ENCODE results near the gene DENND4B.

DENND4B gene

DNA sequence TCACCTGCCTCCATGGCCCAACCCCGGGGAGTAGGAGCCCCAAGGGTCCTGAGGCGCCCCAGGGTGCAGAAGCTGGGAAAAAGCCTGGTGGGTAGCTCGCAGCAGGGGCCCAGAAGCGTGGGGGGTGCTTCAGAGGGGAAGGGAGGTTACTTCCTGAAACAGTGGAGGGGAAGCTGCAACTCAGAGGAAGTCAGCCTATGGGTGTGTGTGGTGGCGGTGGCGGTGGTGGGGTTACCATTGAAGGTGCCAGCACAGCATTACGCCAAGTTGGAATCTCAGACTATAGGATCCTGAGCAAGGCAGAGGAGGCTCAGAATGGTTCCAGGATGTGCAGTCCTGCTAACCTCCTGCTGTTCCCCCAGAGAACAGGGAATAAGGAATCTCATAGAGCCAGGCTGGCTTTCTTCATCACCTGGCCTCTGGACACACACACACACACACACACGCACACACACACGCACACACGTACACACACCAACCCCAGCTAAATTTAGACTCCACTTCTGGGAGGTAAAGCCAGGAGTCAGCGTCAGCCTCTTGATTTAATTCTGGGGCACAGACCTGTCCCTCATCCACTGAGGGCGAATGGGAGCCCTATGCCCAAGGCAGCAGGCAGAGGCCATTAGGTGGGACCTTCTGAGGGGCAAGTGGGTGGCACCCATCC, 1.3 kb downstream of the DENND4B start:
- no peak for DNase-seq

DNA sequence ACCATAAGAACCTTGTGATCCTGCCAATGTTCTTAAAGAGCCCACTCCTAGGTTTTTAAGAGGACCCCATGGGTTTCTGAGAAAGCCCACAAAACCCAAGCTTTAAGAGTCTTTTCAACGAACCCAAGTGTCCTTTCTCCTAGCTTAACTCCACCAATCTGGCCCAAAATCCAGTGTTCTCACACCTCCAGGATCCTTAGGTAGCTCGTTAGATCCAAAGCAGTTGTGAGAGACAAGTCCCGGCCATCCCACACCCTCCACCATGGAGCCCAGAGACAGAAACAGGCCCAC, 1.7 kb downstream of the DENND4B start:
- no peak for DNase-seq

DNA sequence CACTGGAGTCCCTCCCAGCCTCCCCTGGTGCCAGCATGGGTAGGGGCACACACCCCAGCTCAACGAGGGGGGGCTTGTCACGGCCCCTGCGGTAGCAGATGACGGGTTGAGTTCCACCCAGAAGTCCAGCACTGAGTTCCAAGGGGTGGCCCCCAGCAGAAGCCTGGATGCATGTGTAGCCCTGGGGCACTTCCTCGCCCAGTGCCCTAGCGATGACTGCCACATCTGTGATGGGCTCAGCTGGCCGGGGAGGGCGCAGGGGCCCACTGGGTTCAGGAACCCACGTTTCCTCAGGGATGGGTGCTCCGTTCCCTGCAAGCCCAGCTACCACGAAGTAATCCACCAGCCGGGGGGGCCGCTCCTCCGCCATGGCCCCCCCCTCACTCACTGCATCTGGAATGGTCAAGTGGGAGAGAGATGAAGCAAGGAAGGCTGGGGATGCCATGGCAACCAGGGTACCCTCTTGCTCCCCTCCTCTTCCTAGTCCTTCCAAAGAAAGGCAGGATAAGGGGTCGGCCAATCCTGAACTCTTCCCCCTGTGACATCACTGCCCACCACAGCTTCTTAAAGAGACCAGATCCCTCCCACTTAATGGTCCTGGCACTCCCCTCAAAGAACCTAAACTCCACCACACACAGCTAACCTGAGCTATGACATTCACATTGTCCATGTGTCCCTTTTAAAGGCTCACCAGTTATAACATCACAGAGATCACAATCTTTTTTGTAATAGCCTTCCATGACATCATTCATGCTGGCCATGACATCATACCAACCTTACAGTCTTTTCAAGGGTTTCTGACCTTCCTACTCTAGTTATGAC, 2.3 kb downstream of the DENND4B start:
- DNase-seq: no peak

DNA sequence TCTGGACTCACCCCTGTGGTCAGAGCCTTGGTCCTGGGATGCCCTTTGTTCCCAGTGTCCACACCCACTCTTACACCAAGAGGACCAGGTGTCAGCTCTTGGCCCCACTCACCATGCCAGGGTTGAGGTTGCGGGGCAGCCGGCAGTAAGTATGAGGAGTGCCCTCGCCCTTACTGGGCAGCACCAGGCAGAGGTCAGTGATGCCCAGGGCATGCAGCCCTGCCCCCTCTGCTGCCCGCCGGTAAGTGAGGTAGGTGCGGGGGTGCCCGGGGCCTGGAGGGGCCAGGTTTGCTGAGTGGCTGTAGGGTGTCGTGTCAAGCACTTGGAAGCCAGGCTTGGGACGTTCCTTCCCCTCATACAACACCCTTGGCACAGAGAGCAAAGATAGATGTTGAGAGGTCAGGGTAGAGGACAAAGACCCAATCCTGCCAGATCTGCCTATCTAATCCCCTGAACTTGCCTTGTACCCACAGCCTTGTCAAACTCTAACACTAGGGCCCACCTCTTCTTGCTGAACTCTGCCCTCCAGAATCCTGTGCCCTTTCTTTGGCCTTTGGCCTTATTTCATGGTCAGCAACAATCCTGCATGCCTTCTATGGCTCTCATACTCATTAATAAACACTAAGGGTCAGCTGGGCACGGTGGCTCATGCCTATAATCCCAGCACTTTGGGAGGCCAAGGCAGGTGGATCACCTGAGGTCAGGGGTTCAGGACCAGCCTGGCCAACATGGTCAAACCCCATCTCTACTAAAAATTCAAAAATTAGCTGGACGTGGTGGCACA, 3.6 kb downstream of the DENND4B start:
- DNase-seq: no peak

DNA sequence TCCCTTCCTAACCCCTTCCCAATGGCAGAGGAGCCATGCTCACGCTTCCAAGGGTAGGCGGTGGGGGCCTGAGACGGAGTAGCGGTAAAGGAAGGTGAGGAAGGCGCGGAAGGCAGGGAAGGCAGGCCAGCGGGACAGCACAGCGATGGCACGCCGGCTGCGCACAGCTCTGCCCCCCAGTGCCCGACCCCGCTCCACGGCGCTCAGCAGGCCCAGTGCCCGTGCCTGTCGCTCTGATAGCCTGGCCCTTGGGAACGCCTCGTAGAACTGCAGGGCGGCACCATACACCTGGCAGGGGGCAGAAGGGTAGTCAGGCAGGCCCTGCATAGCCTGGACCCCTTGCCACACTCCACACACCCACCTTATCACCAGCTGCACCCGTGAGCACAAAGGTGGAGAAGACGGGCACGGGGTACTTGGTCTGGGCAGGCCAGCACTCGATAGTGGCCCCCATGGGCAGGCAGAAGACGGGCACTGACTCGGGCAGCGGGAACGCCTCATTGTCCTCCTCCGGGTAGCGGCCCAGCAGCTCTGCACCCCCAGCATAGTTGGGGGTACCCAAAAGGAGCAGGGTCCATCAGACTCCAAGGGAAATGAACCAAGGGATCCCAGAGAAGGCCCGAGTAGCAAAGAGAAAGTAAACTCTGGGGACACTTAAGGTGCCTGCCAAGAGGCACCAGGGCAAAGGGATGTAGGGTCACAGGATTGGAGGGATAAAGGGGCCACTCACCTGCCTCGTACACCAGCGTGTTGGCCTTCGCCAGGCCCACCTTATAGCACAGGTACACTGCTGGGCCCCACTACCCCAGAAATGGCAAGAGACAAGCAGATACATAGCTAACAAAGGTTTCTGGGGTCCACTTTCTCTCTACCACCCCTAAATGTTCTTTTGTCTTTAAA, 4.4 kb downstream of the DENND4B start:
- no peak for DNase-seq

DNA sequence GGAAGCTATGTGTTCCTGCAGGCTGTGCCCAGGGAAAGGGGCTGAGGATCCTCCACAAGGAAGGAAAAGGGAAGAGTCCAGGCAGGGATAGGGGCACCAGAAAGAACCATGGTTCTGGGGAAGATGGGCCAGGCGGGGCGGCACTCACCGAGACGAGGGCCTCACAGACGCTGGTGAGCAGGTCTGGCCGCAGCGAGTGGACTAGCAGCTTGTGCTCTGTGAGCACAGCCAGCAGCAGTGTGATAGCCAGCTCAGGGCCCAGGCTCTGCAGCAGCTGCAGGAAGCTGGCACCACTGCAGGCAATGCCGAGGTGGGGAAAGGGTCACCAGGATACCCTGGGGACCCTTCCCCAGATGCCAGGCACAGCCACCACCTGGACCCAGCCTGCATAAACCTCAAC, 5.8 kb downstream of the DENND4B start:
- DNase-seq: no peak

DNA sequence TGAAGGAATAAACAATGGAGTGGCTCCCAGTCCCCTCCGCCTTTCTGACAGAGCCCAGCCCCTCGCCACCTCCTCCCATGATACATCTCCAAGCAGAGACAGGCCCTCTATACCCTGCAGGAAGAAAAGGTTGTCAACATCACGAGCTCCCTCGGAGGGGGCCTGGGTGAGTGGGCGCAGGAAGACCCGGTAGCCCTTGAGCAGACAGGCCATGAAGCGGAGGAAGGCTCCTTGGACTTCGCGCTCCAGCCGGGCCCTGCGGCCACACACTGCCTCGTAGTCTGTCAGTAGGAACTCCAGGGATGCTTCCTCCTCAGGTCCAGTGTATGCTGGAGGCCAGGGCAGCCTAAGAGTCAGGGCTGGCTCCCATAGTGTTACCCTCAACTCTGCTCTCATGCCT, 7.0 kb downstream of the DENND4B start:
- no peak for DNase-seq

DNA sequence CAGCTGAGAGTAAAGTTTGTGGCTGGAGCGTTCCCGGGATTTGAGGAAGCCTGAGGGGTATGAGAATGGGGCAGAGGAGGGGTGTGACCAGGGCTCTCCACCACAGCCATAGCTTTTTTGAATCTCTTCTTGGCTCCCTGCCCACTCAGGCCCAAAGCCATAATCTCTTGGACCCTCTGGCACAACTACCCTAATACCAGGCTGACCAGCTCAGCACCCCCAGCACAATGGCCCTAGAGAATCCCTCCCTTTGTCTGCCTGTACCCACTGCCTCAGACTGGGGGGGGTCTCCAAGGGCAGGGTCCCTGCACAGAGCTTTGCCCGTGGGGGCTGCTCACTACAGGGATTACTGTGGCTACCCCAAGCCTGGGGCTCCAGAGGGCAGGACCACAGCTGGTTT, 7.5 kb downstream of the DENND4B start:
- DNase-seq: no peak

DNA sequence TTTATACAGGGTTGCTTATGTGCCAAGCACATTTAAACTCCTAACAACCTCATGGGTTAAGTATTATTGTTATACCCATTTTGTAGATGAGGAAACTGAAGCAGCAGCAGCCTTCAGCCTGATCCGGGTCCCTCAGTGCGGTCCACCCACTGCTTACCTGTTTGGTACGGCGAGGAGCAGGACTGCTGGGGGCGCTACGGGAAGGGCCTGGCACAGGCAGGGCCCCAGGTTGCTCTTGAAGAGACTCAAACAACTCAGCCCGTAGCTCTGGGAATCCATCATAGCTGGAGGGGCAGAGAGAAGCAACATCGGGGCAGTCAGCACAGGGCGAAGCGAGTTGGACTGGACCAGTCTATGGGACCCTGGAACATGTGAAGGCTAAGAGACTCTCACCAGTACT, 9.2 kb downstream of the DENND4B start:
- DNase-seq: no peak

DNA sequence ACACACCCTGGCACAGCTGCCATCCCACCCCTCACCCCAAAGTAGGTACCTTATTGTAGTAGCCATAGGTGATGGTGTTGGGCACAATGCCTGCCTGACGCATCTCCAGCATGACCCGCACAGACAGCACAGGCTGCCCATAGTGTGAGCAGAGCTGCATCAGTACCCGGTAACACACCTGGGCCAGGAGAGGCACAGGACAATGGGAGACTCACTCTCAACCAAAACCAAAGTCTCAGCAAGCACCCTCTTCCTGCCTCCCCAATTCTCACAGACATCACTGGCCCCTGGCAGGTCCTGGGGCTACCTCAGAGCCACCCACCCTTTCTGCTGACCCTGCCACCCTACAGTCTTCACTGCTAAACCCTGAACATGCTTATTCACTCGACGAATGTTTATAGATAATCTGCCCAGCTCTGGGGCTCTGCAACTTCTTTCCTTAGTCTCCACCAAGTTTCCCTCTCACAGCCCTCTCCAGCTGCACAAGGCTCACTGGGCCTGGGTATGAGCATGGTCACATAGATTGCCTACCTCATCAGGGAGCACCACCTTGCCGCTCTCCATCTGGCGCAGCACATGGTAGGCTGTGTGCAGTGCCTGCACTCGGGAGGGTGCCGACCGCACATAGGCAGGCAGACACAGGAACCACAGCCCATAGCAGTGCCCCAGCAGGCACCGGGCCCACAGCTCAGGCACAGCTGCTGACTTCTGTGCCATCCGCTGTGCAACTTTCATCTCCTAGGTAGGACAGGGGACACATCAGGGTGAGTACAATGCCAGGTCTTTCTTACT, 10.3 kb downstream of the DENND4B start:
- DNase-seq: no peak

DNA sequence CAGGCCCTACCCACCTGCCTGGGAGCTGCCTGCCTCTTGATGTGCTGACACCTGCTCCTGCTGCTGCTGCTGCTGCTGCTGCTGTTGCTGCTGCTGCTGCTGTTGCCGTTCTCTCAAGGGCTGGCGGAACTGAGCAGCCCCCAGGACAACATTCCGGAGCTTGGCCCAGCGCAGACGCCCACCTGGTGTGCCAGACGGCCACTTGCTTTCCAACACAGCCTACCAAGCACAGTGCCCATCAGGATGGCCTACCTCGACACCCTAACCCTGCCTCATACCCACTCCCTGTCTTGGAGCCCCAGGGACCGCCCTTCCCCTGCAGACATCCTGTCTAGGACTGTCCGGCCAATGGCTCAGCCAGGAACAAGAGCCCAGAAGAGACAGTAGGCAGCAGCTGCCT, 11.8 kb downstream of the DENND4B start:
- no peak for DNase-seq

DNA sequence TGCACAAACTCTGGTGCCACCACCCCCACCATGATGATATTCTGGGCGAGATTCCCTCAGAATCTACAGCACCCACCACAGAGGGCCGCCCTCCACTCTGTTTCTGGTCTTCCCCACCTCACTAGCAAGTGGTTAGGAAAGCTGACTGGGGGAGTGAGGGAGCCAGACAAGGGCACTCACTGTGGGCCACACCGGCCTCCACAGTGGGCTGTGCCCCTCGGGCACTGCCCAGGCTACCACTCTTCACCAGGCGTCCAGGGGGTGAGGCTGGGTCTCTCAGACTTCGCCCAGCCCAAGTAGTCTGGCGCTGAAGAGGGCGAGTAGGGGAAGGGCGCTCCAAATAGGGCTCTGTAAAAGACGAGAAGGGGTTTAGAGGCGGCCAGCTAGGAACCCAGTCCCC, 12.6 kb downstream of the DENND4B start:
- no peak for DNase-seq

DNA sequence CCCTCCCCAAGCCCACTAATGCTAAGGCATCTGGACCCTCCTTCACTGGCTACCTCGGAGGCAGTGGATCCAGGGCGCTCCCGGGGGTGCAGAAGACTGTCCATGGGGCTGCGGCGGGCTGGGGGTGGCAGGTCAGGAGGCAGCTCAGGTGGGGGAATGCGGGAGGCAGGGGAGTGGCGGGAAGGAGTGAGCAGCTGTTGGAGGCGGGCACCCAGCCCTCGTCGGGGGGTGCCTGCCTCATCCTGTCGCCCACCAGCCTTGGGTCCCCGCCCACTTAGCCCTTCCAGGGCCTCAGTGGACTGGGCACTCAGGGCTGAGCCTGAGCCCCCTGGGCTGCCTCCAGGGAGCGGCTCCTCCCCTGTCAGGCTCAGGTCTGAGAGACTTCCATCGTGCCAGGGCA, 13.1 kb downstream of the DENND4B start:
- DNase-seq: no peak

DNA sequence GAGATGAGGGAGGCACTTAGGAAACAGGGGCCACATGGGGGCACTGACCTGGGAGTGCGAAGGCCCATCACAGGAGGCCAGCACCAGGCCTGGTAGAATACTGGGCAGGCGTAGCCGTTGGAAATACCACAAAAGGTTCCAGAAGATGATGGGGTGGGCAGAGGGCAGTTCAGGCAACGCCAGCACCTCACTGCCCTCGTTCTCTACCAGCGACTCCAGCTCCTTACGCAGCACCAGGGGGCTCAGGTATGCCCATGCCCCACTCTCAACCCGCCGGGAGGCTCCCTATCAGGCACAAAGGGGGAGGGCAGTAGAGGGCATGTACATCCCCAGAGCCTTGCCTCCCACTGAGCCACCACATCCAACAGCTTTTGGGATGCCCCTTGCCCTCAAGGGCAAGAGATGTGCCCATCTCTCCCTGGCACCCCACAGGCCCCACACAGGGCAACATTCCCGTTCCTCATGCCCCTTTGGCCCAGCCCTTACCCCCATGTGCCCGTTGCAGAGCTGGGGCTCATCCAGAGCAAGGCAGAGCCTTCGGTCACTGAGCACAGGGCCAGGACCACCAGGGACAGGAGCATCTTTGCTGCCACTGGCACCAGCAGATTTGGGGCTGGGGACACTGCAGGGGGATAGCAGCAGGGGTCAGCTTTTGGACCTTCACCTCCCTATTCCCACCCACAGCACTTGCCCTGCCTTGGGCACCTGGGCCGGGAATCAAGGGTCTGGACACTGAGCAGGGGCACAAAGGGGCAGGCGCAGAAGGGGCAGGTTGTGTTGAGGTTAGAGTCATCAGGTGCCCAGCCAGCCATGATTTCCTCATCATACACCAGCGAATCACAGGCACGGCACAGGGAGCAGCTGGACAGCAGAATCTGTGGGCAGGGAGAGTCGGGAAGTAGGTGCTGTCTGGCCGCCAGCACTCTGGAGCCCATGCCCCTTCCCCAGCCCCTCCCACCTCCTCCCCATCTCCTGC, 14.1 kb downstream of the DENND4B start:
- DNase-seq: no peak

DNA sequence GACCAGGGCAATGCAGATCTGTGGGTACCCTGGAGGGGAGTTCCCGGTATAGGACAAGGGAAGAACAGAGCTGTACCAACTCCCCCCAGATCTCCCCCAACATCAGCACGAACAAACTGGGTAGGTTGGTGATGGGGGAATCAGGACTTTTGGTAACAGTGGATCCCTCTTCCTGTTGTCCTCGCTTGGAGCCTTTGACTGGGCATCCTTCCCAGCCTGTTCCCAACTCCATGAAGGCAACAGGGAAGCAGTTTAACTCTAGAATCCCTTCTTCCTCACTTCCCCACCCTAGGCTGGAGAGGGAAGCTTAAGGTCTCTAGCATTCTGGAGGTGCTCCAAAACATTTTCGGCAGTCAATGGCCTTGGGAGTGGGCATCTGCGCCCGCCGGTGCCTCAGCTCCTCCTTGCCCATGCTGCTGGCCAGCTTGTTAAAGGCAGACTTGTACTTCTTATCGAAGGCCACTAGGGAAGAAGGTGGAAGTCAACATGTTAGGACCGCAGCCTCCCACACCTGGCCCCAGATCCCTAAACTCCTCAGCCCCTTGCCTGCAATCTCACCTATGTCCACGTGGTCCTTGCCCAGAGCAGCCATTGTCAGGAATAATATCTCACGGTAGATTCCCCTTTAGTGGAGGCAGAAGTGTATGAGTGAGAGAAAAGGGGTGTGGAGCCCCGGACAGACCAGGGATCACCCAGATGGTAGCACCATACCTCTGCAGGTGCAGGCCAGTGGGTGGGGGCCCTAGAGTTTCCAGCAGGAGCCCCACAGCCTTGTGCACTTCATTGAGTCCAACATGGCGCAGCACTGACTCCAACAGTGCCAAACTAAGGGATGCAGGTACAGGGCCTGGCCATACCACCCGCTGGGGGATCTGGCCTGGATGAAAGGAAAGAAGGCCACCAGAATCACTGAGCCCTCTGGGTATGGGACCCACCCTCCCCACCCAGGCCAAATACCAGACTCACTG, 16.3 kb downstream of the DENND4B start:
- no peak for DNase-seq

DNA sequence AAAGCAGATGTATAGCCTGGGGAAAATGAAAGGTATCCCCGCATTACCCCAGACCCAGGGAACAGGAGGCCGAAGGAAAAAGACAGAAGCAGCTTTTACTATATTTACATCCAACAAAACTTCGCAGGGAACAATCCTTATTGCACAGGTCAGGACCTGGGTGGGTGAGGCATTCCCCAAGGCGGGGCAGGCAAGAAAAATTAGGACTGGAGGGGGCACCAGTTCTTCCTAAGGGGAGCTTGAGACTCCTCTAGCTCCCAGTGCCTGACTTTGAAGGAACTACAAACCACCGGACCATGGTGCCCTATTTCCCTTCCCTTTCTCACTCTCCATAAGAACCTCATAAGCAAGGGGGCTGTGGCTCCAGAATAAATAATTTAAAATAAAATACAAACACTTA, 17.1 kb downstream of the DENND4B start:
- DNase-seq: no peak

DNA sequence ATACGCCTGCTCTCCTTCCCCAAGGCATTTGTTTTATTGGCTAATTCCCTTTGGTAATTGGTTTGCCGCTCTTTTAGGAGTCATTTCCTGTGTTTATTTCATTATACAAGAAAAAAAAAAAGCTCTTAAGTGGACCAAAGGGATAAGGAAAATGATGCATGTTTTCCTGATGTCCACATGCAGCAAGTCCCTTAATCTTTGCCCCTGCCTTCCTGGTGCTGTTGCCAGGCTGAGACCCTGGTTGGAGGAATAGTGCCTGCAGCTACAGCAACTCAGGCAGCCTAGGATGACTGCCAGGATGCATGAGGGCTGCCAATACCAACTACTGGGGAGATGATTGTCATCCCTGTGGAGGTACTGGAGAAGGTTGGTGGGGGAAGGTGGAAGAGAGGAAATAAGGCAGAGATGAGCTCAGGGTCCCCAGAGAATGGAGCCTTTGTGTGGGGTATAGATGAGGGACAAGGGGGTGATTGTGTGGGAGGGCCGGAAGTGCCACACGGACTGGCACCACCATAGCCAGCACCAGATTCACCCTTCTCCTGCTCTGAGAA, 17.7 kb downstream of the DENND4B start:
- DNase-seq: no peak

DNA sequence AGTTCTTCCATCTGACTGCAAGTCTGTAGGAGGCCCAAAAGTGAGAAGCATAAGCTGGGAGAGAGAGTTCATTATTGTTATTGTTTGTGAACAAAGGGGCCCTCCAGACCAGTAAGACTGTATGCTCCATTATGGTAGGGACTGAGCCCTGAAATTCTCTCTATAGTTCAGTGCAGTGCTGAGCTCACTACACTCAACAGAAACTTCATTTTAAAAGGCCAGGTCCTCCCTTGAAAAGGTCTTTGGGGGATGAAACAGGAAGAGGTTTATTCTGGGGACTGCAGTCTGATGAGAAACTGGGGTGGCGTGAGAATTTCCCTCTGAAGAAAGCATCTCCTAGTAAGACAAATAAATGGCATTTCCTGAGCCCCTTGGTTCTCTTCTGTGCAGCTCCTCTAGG, 18.3 kb downstream of the DENND4B start:
- no peak for DNase-seq

DNA sequence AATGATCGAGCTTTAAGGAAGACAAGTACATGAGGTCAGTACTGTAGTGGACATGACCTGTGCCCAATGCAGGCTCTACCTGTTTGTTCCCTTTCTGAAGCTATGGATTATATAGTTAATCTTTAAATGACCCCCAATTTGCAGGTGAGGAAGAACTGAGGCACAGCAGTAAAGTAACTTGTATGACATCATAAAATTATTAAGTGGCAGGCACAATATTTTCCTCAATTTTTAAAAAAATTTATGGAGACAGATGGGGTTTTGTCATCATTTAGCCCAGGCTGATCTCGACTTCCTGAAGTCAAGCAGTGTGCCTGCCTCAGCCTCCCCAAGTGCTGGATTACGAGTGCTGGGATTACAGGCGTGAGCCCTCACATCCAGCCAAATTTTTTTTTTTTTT, 20.1 kb downstream of the DENND4B start:
- DNase-seq: no peak
